ENCODE results near the gene ZC3H14. TPM values are rescaled to one million over a fixed set of nuclear protein-coding genes. Genes with fewer than 3 reads are reported as not detected.

ZC3H14 gene
- total and polyA plus RNA-seq, 4 donors, result 22.4 to 54.5 (median 31.7) TPM

GRCh38 chr14:88546621-88547385, 16.0 kb upstream of the ZC3H14 start (continued):
- no peak for TF ChIP-seq HNF4A (conservative IDR thresholded peaks at IDR 0.05)
- no peak for TF ChIP-seq JUND (IDR thresholded peaks at IDR 0.05)
- TF ChIP-seq FOXA1 (IDR thresholded peaks at IDR 0.05), result no peak
- TF ChIP-seq HNF4G (IDR thresholded peaks at IDR 0.05), result no peak

GRCh38 chr14:88547386-88547780, 15.5 kb upstream of the ZC3H14 start:
- H3K27ac ChIP-seq (ENCODE audit: low read depth in 1 of 2, low read length in 2 of 2), result no peak overlapping the region
- no peaks in the 10 kb centered on the region for H3K27me3 ChIP-seq (ENCODE audit: control insufficient read depth in 4 of 4, insufficient read depth in 4 of 4, low read length in 3 of 4)
- whole genome bisulfite sequencing, result 87% methylated on average over 3 of the region's 3 CpGs
- TF ChIP-seq ATF3 (IDR thresholded peaks at IDR 0.05) (no peak), NR2F2 (IDR thresholded peaks at IDR 0.05) (no peak), SP1 (IDR thresholded peaks at IDR 0.05) (no peak)
- peaks cover 5 to 23% (median 16%) of the 10 kb centered on the region in 4 donors for H3K4me1 ChIP-seq (ENCODE audit: control insufficient read depth in 4 of 4, insufficient read depth in 4 of 4, low read length in 3 of 4)
- H3K4me3 ChIP-seq (ENCODE audit: low read depth in 1 of 3, low read length in 3 of 3), result no peak overlapping the region
- no peaks in the 10 kb centered on the region for H3K9me3 ChIP-seq (ENCODE audit: control insufficient read depth in 4 of 4, low read length in 3 of 4)
- H3K36me3 ChIP-seq (ENCODE audit: control insufficient read depth in 4 of 4, insufficient read depth in 3 of 4, low read depth in 1 of 4, low read length in 3 of 4), result peaks cover 6 to 10% (median 8%) of the 10 kb centered on the region in 4 donors
- DNase-seq (ENCODE audit: low spot score), result no peak
- H3K9ac ChIP-seq (ENCODE audit: low read depth in 1 of 2, low read length in 2 of 2), result no peak overlapping the region

- H3K27me3 ChIP-seq (ENCODE audit: control insufficient read depth in 4 of 4, insufficient read depth in 4 of 4, low read length in 3 of 4), result no peaks in the 10 kb centered on the region
- WGBS, result 96% methylated on average over 15 of the region's 15 CpGs
- no peak overlapping the region for H3K27ac ChIP-seq (ENCODE audit: low read depth in 1 of 2, low read length in 2 of 2)
- no peak overlapping the region for H3K9ac ChIP-seq (ENCODE audit: low read depth in 1 of 2, low read length in 2 of 2)
- peaks cover 6 to 10% (median 8%) of the 10 kb centered on the region in 4 donors for H3K36me3 ChIP-seq (ENCODE audit: control insufficient read depth in 4 of 4, insufficient read depth in 3 of 4, low read depth in 1 of 4, low read length in 3 of 4)
- no peak for TF ChIP-seq FOXA1 (IDR thresholded peaks at IDR 0.05)
- TF ChIP-seq YY1 (IDR thresholded peaks at IDR 0.05), result no peak
- no peak for TF ChIP-seq JUND (IDR thresholded peaks at IDR 0.05)
- TF ChIP-seq ATF3 (IDR thresholded peaks at IDR 0.05), result no peak
- TF ChIP-seq GABPA (IDR thresholded peaks at IDR 0.05 in 1 of 2, conservative IDR thresholded peaks at IDR 0.05 in 1 of 2), result no peak
- no peak for TF ChIP-seq NR2F2 (IDR thresholded peaks at IDR 0.05)
- TF ChIP-seq REST (IDR thresholded peaks at IDR 0.05), result no peak
- TF ChIP-seq MAX (IDR thresholded peaks at IDR 0.05), result no peak
- no peak overlapping the region for H3K4me3 ChIP-seq (ENCODE audit: low read depth in 1 of 3, low read length in 3 of 3)
- no peaks in the 10 kb centered on the region for H3K9me3 ChIP-seq (ENCODE audit: control insufficient read depth in 4 of 4, low read length in 3 of 4)
- H3K4me1 ChIP-seq (ENCODE audit: control insufficient read depth in 4 of 4, insufficient read depth in 4 of 4, low read length in 3 of 4), result peaks cover 5 to 39% (median 32%) of the 10 kb centered on the region in 4 donors
- no peak for DNase-seq (ENCODE audit: low spot score)
These were observed 12.8 kb upstream of the ZC3H14 start for GRCh38 chr14:88550078-88550477.
